ENCODE measurements around the gene TRERF1.

GRCh38 chr6:42264162-42264851 is 187.4 kb downstream of the TRERF1 start:
- no peak for TF ChIP-seq CTCF (IDR thresholded peaks at IDR 0.05)
- TF ChIP-seq POLR2A (IDR thresholded peaks at IDR 0.05): no peak
